CD4-positive, alpha-beta T cell treated with Interleukin-6 for 4 hours (primary cell): ENCODE measurements around the gene MEIOSIN.
"Not testable (repeated sequence)": the region's sequence is repeated elsewhere in the genome, so short reads cannot be mapped to it uniquely, and the experiment has no call there.

Experiments
- DNase-seq: peaks from one replicate; pipeline ENCODE4 v3.0.0-alpha.2; 2020; ENCODE audit warnings: mixed read lengths

MEIOSIN gene, protein sequence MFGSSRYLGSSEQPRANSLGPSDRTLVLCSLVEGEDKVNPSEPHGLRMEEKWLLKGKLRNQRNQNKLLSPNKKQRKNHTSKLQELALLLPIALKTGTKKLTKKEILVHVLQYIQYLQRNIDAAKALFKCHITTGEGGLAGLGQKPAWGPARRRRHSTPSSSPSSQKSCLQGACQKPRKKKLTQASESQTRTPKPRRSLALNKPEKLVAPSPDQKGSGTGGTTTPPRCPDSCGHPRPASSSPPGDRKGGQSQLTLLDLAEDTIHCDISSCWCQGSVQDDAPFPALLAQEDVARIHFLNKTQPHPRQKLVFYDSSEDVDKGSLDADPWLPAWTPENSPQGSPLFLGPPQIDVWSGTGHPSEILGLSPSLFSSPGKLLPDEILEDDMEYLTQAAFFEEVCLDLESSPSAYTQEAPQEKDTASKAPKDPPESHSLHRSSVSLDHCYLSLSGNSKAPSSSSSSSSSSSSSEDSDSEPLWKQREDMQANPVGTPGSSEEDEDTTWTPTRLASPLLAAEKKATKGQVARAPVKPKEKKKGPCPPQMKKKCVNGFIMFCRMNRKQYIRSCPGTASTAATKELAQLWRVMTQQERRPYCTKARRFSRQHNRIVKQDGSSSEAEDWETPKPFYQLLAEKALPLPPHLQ

DNA sequence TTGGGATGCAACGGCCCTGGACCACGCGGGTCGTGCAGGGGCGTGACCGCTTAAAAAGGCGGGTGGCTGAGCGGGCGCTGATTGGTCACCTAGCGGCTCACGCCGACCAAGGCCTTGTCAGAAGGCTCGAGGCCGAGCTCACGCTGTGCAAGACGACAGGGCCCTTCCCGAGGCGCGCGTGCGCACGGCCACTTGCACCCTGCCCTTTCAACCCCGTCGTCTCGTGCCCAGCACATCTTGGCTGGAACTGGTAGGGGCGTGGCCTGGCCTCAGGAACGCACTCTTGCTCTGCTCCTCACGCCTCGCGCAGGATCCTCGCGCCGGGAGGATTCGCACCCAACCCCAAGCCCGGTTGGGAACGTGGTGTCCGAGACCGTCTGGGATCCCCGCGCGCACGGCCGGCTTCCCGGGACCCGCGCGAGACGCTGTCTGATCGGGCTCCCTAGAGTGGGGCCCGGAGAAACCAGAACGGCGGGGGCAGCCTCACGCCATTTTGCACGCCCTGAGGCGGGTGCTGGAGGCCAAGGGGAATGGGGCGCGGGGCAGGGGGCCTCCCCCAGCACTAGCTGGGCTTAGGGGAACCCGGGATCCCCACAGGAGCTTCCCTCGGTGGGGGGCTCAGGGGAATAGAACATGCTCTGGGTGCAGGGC, at the start of gene MEIOSIN:
MEIOSIN (plus strand) TSS at position 280 of the 651 bp plus-strand sequence. CDS start 1,938 bp downstream, outside the sequence.
- DNase-seq: no peak

DNA sequence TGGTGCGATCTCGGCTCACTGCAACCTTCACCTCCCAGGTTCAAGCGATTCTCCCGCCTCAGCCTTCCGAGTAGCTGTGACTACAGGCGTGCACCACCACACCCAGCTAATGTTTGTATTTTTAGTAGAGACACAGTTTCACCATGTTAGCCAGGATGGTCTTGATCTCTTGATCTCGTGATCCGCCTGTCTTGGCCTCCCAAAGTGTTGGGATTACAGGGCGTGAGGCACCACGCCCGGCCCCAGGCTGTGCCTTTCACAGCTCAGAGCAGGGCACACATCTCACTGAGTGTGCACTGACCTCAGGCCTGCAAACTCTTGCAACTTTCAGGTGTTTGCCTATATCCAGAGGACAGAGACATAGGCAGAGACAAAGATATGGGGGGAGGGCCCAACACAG, 48.2 kb upstream of the MEIOSIN start:
- not testable (repeated sequence) for DNase-seq

DNA sequence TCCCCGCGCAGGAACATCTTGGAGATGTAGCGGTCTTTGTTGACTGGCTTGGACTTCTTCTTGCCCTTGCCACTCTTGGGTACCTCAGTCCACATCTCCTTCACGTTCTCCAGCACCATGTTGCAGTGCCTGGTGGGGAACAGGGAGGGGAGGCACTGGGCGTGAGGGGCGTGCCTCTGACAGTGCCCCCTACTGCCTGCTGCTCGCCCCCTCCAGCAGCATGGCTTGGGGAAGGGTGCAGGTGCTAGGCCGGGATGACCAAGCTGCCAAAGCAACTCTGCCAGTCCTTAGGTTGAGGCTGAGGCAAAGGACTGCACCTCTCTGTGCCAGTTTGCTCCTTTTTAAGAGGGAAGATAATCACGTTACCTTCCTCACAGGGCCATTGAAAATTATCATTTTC, 45.6 kb upstream of the MEIOSIN start:
- no peak for DNase-seq

DNA sequence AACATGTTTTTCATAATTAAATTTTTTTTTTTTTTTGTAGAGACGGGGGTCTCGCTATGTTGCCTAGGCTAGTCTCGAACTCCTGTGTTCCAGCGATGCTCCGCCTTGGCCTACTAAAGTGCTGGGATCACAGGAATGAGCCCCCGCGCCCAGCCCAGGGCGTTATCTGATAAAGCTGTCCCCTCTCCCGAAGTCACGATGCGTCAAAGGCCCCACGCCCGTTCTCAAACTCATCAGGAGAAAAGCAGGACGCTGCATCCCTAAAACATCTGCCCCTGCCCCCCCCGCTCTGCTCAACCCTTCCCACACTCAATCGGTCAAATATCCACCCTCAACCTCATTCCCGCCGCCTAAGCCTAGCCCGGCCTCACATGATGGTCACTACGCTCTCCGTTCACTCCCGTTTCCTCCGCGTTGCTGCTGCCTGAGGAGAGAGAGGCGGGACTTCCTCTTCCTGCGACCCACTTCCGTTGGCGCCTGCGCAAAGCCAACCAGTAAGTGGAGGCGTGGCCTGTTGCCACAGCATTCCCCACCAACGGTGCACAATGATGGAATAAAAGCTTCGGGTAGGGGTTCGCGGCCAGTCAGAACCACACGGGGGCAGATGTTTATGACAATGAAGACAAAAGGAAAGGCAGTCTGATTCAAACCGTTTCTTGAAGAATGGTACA, 41.6 kb upstream of the MEIOSIN start, which contains the start of gene SNRPD2:
SNRPD2 (minus strand) TSS at position 438 of the 671 bp plus-strand sequence; CDS start at position 373, 65 bp downstream.
- peak; percentile 92 for DNase-seq

DNA sequence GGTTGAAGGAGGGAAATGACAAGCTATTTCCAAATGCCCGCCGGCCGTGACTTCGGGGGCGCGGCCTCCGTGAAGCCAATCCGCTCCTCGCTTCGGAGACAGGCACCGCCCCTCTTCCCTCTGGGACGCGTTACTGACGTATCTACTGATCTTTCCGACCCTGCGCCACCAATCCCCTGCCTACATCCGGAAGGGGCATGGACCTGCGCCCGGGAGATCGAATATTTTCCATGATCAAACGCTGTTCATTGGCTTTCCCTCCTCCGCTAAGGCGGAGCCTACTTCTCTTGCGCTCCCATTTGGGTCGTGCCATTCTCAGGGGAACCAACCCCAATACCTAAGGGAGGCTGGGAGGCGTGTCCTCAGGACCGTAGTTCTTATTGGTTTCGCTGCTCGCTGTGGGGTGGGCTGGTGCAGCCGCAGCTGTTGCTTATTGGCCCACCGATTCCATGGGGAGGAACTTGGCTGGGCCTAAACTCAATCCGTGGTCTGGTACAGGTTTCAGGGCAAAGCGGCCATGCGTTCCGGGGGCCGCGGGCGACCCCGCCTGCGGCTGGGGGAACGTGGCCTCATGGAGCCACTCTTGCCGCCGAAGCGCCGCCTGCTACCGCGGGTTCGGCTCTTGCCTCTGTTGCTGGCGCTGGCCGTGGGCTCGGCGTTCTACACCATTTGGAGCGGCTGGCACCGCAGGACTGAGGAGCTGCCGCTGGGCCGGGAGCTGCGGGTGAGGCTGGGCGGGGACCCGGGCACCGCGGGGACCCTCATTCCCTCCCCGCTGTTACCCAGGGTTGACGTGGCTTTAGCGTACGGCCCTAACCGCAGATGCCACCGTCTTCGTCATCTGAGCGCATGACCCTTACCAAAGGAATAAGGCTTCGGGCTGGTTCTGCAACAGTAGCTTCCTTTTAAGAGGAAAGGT, 40.8 kb upstream of the MEIOSIN start, which contains the start of gene QPCTL:
QPCTL (plus strand) TSS at position 480 of the 919 bp plus-strand sequence; CDS start at position 518, 38 bp downstream.
- peak; percentile 98 for DNase-seq

DNA sequence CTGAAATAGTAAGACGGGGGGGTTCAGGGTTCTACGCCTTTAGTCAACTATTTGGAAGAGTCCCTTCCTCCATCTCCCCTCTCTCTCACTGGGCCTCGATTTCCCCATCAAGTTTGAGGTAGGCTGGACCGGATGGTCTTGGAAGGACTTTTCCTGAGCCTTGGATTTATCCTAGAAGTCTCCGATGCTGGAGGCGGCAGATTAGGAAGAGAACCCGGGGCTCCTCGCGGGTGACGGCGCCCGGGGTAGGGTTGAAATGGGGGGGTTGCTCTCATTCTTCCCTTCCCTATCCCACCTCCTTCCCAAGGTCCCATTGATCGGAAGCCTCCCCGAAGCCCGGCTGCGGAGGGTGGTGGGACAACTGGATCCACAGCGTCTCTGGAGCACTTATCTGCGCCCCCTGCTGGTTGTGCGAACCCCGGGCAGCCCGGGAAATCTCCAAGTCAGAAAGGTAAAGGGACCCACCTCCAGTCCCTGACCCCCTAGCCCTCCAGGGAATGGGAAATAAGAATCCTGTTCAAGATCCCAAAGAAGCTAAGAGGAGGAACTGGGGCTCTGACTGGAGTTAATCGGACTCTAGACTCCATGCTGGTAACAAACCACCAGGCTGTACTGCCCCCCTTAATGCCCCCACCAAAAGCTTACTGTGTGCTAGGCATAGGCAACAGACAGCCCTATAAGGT, 40.0 kb upstream of the MEIOSIN start:
- peak; percentile 81 for DNase-seq

DNA sequence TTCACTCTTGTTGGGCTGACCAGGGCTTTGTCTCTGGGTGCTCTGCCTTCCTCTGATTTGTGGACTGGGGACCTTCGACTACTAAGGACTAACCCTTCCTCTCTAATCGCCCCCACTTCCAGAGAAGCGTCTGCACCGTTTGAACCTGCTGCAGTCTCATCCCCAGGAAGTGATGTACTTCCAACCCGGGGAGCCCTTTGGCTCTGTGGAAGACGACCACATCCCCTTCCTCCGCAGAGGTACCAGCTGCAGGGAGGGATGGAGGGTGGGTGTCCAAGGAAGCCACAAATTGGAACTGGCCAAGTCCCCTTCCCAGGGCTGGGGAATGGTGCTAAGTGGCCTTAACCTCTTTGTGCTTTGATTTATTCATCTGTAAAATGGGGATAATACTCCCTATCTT, 31.6 kb upstream of the MEIOSIN start:
- DNase-seq: no peak

DNA sequence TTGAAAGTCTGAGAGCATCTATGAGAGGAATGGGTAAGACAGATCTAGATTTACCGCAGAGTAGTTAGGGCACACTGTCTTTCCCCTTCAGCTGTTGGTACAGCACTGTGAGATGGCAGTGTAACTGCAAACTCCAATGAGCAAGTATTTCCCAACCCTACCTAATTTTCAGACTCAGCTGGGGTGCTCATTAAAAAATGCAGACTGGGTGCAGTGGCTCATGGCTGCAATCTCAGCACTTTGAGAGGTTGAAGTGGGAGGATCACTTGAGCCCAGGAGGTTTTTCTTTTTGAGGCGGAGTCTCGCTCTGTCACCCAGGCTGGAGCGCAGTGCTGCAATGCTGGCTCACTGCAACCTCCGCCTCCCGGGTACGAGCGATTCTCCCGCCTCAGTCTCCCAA, 28.1 kb upstream of the MEIOSIN start:
- DNase-seq: no peak

DNA sequence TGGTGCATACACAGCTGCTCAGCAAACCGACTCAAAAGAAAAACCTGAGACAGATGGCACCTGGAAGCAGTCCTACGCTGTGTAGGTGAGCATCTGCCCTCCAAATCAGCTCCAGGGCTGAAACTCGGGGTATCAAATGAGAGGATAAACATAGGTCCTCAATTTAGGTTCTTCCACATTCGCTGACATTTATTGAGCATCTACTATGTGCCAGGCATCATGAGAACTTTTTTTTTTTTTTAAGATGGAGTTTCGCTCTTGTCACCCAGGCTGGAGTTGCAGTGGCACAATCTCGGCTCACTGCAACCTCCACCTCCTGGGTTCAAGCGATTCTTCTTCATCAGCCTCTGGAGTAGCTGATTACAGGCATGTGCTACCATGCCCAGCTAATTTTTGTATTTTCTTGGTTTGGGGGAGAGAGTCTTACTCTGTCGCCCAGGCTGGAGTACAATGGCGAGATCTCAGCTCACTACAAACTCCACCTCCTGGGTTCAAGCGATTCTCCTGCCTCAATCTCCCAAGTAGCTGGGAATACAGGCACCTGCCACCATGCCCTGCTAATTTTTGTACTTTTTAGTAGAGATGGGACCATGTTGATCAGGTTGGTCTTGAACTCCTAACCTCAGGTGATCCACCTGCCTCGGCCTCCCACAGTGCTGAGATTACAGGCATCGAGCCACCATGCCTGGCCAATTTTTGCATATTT, 27.4 kb upstream of the MEIOSIN start:
- no peak for DNase-seq

DNA sequence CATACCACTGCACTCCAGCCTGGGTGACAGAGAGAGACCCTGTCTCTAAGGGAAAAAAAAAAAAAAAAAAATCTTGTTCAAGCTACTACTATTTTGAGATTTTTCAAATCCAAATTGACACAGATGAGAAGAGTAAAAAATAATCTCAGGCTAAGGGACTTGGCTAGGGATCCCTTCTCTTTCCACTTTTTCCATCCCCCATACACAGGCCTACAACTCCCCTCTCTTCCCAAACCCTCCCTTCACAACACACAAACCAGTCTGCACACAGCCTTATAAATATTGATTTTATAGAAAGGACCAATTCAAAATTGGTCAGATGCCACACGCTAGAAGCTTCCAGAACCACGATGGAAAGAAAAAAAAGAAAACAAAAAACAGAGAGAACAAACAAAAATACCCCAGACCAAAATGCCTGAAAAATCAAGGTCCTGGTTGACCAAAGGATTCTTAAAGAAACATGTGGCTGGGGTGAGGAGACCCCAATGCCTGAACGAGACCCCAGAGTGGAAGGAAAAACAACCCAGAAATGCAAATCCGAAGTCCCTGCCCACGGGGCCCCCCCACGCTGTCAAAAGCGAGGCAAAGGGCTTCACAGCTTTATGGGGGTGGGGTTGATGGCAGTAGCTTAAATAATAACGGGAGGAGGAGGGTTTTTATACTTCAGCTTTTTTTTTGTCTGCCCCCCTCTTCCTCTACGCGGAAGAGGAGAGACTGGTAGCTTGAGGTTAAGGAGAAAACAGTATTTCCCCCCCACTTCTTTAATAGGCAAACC, 22.7 kb upstream of the MEIOSIN start:
- DNase-seq: no peak

DNA sequence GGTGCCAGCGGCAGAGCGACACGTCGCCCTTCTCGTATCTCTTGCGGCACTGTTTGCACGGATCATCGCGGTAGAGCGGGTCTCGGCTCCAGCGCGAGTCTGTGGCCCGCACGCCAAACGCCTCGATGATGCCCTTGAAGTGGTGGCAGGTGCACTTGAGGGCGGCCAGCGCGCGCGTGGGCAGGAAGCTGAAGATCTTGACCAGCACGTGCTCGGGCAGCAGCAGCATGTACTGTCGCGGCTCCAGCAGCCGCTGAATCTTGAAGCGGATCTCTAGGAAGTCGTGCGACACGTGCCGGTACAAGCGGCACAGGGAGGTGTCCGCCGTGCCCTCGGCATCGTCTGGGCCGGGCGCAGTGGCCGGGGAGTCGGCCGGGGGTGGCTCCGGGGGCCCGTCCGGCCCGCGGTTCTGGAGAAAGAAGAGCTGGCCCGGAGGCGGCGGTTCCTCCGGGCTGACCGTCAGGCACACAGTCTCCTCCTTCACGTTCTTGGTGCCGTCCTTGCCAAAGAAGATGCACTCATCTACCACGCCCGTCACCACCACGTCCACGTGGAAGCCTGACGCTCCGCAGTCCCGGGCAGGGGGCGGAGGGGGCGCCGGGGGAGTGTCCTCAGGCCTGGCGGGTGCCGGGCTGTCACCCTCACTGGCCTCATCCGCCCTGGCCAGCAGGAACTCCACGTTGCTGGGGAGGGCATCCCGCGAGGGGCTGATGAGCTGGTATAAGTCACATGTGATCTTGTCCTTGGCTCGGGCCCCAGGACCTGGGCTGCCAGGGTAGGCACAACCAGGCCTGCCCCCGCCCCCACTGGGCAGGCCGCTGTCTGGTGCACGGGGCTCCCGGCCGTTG, 21.2 kb upstream of the MEIOSIN start:
- no peak for DNase-seq

DNA sequence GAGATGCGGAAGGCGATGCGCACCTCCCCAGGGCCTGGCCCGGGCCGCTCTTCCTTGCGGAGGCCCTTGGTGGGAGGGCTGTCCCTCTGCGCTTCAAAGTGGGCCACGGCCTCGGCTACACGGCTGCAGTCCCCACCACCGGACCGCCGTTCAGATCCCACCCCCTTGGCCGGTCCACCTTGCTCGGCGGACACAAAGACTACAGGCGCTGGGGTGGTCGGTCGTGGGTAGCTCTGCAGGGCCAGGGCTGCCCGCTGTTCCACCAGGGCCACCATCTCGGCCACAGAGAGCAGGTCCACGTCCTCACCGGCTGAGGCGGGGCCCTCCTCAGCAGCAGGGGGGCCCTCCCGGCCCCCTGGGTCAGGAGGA, 20.6 kb upstream of the MEIOSIN start:
- DNase-seq: no peak

DNA sequence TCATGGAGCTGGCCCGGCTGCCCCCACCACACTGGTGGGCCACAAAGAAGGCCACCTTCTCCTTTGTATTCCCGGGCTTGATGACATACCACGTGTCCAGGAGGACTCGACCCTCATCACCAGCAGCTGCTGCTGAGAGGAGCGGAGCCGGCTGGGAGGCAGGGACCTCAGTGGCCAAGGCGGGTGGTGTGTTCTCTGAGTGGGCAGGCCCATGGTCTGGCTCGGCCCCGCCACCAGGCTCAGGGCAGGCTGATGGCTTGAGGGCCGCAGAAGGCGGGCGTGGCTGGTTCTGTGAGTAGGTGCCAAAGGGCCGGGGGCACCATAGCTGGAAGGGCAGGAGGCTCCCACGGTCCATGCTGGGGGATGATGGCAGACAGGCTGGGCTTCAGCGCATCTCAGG, 20.1 kb upstream of the MEIOSIN start:
- DNase-seq: no peak

DNA sequence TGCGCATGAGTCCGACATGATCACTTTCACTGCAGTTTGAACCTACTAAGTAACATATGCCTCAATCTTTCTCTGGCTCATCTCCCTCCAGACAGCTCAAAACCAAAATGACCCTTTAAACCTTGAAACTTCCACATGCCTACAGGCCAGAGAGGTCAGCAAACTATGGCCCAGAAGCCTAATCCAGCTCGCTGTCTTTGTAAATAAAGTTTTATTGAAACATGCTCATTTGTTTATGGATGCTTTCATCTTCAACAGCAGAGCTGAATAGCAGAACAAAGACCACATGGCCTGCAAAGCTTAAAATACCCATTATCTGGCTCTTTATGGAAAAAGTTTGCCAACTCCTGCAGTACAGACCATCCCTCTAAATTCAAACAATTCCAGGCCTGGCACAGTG, 18.1 kb upstream of the MEIOSIN start:
- DNase-seq: no peak

DNA sequence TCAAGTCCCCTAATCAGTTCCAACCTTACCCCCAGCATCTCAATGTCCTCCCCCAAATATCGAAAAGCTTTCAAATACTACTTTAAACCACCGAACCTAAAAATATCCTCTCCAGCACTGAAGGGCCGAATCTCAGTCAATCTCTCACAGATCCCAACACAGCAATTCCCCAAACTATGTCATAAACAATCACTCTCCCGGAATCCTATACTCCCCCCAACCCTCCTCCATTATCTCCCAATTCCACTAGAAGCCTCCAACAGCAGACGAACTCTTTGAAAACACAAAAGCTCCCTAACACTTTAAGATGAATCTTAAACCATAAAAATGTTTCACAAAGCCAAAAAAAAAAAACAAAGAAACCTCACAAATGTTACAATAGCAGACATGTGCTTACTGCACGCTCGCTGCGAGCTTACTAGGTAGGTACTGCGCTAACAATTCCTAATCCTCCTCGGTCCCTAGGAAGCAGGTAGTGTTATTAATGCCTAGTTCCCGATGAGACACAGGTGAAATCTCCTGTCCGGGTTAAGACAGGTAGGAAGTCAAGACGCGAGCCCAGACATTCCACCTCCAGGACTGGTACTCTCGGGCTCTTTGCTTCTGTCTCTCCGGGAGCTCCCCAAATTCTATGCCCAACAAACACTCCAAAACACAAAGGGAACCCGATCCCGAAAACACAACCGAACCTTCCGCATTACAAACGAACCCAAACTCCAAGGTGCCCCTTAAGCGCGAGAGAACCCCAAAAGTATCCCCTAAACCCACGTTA, 16.7 kb upstream of the MEIOSIN start:
- peak; percentile 32 for DNase-seq

DNA sequence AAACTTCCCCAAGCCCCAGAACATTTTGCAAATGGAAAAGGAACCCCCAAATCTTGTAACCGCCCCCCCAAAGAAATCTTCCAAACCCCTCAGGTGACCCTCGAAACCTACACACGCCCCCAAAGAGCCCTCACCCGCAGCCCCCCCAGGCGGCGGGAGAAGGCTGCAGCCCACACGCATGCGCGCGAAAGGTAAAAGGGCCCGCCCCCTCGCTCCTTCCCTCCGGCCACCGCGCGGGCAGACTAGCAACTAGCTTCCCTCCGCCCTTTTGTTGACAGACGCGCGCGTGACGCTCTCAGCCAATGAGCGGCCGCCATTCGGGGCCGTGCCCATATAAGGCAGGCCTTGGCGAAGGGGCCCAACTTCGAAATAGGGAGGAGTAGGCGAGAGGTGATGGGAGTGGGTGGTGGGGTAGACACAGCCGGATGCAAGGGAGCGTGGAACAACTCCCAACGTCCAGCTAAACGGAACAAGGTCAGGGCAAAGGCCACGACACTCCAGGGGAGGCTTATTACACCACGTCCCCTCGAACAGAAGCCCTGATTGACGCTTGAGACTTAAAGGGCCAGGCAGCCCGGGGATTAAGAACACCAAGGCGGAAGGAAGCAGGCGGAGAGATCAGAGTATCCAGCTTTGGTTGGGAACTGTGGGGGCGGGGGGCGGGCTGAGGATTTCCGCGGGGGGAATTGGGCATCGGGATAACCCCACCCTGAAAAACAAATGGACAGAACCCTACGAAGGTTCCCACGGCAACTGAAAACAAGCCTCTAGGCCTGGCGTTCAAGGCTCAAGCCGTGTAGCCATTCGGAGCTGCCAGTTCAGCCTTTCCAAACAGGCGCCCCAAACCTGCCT, 15.9 kb upstream of the MEIOSIN start:
- peak; percentile 97 for DNase-seq
